ENCODE data around the gene GEMIN8. TPM values are rescaled to one million over a fixed set of nuclear protein-coding genes. Genes with fewer than 3 reads are reported as not detected.

The GEMIN8 gene
- total and polyA plus RNA-seq, 2 of the 8 experiments (the other 6 are each of a cell fraction or from before 2014, with no cell fraction given): 18.2 to 31.4 TPM

DNA sequence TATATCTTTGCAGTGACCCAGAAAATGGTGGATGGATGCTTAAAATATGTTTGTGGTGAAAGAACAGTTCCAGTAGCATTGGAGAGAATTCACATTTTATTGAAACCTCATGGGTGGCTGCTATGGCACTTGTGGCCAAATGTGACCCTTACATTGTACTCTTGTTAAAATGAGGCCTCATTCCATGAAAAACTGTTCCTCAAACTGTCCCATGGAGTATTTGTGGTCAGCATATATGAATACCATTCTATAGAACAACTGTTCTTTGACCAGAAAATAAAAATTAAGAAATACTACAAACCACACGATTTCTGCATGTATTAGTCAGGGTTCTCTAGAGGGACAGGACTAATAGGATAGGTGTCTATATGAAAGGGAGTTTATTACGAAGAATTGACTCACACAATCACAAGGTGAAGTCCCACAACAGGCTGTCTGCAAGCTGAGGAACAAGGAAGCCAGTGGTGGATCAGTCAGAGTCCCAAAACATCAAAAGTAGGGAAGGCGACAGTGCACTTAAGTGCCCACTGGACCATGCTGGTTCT lies 35.1 kb downstream of the GEMIN8 start (continued):
- no peak for TF ChIP-seq JUND (IDR thresholded peaks at IDR 0.05; ENCODE audit: low read length)
- TF ChIP-seq SIN3A (conservative IDR thresholded peaks at IDR 0.05 in 1 of 2, IDR thresholded peaks at IDR 0.05 in 1 of 2; ENCODE audit: low read depth in 1 of 2, low read length in 2 of 2): no peak
- TF ChIP-seq POU5F1 (IDR thresholded peaks at IDR 0.05; ENCODE audit: low read depth, low read length): no peak

All from H1 (cell line).